HG03045 (cell line): Measurements from ENCODE around the gene TMPRSS9.
"Not testable (repeated sequence)": the region's sequence is repeated elsewhere in the genome, so short reads cannot be mapped to it uniquely, and the experiment has no call there.

Source experiments
- ATAC-seq: cut with Tn5 transposase; IDR thresholded peaks from one replicate; pipeline ENCODE4 v1.9.1; 2021; ENCODE audit warnings: mild to moderate bottlenecking, moderate library complexity; ENCODE audit not compliant: unreplicated experiment

Gene TMPRSS9

DNA sequence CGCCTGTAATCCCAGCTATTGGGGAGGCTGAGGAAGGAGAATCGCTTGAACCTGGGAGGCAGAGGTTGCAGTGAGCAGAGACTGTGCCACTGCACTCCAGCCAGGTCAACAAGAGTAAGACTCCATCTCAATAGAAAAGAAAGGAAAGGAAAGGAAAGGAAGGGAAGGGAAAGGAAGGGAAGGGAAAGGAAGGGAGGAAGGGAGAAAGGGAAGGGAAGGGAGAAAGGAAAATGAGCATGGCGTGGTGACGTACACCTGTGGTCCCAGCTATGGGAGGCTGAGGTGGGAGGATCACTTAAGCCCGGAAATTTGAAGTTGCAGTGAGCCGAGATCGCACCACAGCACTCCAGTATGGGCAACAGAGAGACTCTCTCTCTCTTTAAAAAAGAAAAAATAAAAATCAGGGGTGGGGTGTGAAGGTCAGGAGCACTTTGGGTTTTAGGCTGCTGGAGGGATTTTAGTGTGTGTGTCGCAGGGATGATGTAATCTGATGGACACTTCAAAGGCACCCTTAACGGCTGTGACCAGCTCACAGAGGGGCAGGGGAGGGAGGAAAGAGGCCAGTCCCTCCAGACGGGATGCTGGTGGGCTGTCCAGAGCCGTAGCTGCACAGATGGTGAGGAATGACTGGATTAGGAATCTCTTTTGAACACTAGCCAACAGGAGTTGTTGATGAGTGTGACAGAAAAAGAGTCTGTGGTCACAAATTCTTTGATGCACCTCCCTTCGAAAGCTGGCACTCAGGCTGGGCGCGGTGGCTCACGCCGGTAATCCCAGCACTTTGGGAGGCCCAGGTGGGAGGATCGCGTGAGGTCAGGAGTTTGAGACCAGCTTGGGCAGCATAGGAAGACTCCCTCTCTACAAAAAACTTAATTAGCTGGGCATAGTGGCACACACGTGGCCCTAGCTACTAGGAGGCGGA lies 27.6 kb downstream of the TMPRSS9 start:
- ATAC-seq: no peak

DNA sequence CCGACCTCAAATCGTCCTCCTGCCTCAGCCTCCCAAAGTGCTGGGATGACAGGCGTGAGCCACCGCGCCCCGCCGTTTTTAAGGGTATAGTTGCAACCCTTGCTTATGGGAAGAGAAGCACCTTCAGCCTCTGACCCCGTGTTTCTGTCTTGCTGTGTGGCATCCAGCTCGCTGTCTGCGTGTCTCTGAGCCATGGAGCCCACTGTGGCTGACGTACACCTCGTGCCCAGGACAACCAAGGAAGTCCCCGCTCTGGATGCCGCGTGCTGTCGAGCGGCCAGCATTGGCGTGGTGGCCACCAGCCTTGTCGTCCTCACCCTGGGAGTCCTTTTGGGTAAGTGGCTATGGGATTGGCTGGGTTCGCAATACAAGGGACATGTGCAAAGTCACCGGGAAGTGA lies 29.5 kb downstream of the TMPRSS9 start:
- no peak for ATAC-seq

DNA sequence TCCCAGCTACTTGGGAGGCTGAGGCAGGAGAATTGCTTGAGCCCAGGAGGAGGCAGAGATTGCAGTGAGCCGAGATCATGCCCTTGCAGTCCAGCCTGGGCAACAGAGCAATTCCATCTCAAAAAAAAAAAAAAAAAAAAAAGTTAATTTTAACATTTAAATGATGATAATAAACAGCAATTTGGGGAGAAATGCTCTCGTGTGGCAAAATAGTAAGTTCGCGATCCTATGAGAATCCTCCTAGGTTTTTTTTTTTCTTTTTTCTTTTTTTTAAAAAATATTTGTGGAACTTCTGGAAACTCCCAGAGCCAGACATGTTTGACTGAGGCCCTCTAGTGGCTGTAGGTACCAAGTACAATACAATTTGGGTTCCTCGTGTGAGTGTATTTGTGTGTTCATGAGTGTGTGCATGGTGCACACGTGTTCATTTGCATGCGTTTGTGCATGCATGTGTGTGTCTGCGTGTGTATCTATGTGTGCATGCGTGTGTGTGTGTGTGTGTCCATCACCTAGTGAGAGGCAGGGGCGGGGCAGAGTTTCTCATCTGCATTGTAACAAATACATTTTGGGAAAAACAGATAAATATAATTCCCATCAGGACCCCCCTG lies 31.2 kb downstream of the TMPRSS9 start:
- ATAC-seq: no peak

DNA sequence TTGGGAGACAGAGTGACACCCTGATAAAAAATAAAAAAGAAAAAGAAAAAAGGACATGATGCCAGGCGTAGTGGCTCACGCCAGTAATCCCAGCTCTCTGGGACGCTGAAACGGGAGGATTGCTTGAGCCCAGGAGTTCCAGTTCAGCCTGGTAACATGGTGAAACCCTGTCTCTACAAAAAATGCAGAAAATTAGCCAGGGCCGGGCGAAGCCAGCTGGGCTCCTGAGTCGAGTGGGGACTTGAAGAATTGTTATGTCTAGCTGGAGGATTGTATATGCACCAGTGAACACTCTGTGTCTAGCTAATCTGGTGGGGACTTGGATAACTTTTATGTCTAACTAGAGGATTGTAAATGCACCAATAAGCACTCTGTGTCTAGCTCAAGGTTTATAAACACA lies 32.3 kb downstream of the TMPRSS9 start:
- ATAC-seq: no peak

DNA sequence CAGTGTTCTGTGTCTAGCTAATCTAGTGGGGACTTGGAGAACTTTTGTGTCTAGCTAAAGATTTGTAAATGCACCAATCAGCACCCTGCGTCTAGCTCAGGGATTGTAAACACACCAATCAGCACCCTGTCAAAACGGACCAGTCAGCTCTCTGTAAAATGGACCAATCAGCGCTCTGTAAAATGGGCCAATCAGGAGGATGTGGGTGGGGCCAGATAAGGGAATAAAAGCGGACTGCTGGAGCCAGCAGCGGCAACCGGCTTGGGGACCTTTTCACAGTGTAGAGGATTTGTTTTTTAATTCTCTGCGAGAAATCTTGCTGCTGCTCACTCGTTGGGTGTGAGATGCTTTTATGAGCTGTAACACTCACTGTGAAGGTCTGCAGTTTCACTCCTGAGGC lies 32.8 kb downstream of the TMPRSS9 start:
- not testable (repeated sequence) for ATAC-seq

DNA sequence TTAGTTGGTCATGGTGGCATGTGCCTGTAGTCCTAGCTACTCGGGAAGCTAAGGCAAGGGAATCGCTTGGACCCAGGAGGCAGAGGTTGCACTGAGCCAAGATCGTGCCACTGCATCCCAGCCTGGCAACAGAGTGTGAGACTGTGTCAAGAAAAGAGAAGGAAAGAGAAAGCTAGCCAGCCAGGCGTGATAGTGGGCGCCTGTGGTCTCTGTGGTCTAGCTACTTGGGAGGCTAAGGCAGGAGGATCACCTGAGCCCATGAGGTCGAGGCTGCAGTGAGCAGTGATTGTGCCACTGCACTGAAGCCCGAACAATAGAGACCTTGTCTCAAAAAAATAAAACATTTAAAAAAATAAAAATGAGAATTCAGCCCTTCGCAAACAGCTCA lies 34.0 kb downstream of the TMPRSS9 start:
- ATAC-seq: no peak

DNA sequence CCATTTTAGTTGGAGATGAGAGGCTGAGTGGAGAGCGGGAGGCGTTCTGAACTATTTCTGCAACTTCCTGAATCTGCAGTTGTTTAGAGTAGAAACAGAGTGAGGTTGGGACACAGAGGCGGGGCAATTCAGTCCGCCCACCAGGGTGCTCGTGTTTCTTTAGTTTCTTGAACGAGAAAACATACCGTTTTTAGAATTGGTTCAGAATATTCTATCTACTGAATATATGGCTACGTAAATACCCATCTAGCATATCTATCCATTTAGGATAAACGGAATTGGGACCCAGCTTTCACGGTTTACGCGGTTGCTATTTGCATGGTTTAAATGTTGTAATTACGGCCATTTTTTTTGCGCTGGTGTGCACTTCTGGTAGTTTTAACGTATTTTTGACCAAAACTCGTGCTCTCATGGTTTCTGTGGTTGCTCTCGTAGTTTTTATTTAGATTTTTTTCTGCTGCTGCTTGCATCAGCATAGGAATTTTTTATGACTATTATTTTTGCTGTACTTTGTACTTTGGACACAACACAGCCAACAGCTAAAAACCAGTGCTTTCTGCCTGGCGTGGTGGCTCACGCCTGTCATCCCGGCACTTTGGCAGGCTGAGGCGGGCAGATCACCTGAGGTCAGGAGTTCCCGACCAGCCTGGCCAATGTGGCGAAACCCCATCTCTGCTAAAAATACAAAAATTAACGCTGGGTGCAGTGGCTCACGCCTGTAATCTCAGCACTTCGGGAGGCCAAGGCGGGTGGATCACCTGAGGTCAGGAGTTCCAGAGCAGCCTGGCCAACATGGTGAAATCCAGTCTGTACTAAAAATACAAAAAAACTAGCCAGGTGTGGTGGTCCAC lies 34.6 kb downstream of the TMPRSS9 start:
- no peak for ATAC-seq

DNA sequence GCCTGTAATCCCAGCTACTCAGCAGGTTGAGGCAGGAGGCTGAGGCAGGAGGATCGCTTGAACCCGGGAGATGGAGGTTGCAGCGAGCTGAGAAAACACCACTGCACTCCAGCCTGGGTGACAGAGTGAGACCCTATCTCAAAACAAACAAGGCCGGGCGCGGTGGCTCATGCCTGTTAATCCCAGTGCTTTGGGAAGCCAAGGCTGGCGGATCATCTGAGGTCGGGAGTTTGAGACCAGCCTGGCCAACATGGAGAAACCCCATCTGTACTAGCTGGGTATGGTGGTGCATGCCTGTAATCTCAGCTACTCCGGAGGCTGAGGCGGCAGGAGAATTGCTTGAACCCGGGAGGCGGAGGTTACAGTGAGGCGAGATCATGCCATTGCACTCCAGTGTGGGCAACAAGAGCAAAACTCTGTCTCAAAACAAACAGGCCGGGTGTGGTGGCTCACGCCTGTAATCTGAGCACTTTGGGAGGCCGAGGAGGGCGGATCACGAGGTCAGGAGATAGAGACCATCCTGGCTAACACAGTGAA lies 35.3 kb downstream of the TMPRSS9 start:
- not testable (repeated sequence) for ATAC-seq

DNA sequence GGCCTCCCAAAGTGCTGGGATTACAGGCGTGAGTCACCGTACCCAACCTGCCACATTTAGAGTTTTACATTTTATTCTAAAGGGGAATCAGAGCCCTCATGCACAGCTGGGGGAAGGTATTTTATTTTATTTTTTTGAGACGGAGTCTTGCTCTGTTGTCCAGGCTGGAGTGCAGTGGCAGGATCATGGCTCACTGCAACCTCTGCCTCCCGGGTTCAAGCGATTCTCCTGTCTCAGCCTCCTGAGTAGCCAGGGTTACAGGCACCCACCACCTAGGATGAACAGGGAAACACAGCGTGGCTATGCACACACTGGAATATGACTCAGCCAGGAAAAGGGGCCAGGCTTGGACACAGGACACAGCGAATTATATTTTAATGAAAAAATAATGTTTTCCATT lies 37.1 kb downstream of the TMPRSS9 start:
- not testable (repeated sequence) for ATAC-seq

DNA sequence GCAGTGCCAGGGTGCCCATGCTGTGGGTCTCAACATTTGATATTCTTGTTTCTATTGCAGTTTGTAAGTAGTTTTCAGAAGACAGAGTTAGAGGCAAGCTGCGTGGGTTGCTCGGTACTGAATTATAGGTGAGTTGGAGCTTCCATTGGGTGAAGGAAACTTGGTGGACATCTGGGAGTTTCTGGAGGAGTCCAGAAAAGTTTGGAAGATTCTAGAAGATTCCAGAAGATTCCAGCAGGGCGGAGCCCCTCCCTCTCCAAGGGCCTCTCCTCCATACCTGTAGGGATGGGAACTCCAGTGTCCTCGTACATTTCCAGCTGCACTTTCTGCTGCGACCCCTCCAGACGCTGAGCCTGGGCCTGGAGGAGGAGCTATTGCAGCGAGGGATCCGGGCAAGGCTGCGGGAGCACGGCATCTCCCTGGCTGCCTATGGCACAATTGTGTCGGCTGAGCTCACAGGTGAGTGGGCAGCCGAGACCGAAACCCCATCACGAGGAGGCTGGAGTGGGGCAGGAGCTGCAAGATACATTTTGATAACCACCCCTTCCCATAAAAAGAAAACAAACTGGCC lies 38.8 kb downstream of the TMPRSS9 start:
- no peak for ATAC-seq

DNA sequence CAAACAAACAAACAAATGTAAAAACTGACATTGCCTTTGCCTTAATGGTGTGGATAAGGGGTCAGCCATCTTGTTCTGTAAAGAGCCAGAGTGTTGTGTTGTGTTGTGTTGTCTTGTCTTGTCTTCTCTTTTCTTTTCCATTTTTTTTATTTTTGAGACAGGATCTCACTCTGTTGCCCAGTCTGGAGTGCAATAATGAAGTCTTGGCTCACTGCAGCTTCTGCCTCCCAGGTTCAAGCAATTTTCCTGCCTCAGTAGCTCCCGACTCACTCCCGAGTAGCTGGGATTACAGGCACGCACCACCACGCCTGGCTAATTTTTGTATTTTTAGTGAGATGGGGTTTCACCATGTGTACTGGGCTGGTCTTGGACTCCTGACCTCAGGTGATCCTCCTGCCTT lies 39.5 kb downstream of the TMPRSS9 start:
- no peak for ATAC-seq

DNA sequence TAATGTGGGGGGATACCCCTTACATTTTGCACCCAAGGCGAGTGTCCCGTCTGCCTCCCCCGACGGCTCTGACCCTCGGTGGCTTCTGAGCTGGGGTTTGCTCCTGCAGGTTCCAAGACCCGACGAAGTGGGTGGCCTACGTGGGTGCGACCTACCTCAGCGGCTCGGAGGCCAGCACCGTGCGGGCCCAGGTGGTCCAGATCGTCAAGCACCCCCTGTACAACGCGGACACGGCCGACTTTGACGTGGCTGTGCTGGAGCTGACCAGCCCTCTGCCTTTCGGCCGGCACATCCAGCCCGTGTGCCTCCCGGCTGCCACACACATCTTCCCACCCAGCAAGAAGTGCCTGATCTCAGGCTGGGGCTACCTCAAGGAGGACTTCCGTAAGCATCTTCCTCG lies 48.2 kb downstream of the TMPRSS9 start:
- ATAC-seq: no peak

DNA sequence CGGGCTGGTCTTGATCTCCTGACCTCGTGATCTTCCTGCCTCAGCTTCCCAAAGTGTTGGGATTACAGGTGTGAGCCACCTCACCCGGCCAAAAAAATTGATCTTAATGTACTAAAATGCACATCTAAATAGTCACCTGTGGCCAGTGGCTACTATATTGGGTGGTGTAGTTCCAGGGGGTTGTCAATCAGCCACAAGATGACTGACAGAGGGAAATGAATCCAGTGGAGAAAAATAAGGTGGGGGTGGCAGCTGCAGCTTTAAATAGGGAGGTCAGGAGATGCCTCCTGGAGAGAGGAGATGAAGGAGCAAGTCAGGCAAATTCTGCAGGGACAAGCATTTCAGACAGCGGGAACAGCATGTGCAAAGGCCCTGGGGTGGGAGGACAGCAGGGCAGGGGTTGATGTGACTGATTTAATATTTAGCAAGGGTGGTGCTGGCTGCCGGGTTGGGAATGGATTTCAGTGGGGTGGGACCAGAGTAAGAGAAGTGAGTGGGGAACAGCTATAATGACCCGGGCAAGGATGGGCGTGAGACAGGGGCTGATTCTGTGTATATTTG lies 49.4 kb downstream of the TMPRSS9 start:
- ATAC-seq: no peak

DNA sequence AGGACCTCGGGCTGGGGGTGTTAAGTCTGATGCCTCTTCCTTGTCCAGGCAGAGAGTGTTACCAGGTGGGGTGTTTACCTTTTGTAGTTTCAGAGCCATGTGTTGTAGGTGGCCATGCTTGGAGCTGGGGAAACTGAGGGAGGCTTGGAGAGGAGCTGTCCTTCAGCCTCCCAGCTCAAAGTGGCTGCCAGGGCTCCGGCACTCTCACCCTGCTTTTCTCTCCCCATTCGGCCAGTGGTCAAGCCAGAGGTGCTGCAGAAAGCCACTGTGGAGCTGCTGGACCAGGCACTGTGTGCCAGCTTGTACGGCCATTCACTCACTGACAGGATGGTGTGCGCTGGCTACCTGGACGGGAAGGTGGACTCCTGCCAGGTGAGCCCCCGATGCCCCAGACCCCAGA lies 50.0 kb downstream of the TMPRSS9 start:
- ATAC-seq: no peak

DNA sequence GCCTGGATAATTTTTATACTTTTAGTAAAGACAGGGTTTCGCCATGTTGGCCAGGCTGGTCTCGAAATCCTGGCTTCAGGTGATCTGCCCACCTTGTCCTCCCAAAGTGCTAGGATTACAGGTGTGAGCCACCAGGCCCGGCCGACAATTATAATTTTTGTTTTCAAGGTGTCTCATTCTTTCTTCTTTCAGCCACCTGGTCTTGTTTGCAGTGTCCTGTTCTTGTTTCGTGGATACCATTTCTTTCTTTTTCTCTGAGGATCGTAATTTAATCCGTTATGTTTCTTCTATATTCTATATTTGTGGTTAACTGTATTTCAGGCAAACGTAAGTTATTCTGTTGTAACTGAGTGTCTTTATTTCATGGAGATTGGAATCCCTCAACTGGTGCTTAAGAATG lies 51.6 kb downstream of the TMPRSS9 start:
- ATAC-seq: no peak

DNA sequence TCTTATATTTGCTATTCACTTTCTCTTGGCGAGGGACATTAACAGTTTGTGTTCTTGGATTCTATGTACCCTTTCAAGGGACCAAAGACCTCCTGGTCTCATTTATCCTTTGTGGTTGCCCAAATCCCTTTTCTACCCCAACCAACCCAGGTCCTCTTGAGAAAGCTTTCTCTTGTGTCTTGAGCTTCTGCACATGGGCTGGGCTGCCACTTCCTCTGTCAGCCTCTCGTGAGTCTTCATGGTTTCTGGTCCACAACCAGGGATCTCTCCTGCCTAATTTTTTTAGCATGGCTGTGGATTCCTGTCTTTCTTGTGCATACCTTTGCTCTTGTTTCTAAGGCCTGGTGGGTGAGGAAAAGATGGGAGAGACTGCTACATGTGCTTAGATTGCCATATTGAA lies 52.4 kb downstream of the TMPRSS9 start:
- ATAC-seq: no peak

DNA sequence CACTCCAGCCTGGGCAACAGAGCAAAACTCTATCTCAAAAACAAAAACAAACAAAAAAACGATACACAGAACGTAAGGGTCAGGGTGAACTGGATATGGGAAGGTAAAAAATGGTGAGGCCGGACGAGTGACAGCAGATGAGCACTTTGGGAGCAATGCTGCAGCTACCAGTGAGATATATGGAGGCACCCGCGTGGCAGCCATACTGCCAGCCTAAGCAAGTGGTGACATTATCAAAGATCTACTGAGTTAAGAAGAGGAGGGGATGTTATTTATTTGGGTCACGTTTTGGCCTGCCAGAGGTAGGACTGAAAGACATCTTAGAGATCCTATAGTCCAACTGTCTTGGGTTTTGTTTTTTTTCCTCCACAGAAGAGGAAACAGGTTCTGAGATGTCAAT lies 53.1 kb downstream of the TMPRSS9 start:
- ATAC-seq: no peak

DNA sequence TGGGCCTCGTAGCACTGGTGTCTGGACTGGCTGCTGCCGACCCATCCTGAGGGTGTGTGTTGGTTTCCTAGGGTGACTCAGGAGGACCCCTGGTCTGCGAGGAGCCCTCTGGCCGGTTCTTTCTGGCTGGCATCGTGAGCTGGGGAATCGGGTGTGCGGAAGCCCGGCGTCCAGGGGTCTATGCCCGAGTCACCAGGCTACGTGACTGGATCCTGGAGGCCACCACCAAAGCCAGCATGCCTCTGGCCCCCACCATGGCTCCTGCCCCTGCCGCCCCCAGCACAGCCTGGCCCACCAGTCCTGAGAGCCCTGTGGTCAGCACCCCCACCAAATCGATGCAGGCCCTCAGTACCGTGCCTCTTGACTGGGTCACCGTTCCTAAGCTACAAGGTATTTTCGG lies 53.6 kb downstream of the TMPRSS9 start:
- ATAC-seq: no peak

DNA sequence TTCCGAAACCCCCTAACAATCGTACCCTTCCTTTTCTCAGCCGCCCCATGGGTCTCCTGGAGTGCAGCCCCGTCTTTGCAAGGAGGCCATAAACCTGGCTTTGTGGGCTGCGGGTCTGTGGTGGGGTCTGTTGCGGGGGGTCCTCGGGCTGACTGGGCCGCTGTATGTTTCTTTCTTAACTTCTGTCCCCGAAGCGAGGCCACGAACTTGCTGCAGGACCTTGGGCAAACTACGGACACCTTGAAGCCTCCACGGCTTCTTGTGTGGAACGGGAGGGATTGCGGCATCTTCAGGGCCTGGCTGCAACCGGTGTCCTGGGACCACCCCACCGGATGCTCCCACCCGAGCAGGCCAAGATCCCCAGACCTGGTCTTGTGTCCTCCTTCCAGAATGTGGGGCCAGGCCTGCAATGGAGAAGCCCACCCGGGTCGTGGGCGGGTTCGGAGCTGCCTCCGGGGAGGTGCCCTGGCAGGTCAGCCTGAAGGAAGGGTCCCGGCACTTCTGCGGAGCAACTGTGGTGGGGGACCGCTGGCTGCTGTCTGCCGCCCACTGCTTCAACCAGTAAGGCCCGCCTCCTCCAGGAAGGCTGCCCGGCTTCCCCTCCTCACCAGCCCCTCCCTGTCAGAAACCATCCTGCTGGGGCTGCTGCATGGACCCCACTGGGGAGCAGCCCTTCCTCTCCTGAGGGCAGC lies 55.4 kb downstream of the TMPRSS9 start:
- ATAC-seq: no peak

DNA sequence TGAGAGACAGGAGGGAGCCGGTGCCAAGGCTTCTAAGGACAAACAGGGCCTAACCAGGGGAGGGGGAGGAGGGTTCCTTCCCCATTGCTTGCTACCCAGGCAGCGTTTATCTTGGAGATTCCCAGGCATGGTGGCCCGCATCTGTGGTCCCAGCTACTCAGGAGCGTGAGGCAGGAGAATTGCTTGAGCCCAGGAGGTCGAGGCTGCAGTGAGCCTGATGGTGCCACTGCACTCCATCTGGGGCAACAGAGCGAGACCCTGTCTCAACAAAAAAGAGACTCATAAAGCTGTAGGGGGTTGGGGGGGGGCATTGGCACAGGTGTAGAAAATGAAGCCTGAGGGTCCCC lies 55.9 kb downstream of the TMPRSS9 start:
- ATAC-seq: no peak
